Naive thymus-derived CD4-positive, alpha-beta T cell (primary cell): ENCODE measurements around the gene RBM17. TPM values are rescaled to one million over a fixed set of nuclear protein-coding genes. Genes with fewer than 3 reads are reported as not detected.
"Not testable (repeated sequence)": the region's sequence is repeated elsewhere in the genome, so short reads cannot be mapped to it uniquely, and the experiment has no call there.

Experiments
- ATAC-seq: fragments of 150-1000 bp; cut with Tn5 transposase; 2 replicates; pipeline ENCODE4 v1.10.0; 2021; ENCODE audit warnings: mild to moderate bottlenecking, moderate library complexity
- CTCF ChIA-PET: fragments of 350-600 bp; sonication (Branson Sonifier 250); formaldehyde crosslinking; loops from one replicate; lab custom pipeline; 2021; ENCODE audit warnings: antibody characterized with exemption; lab: Charles Lee
- POLR2A ChIA-PET: fragments of 350-600 bp; sonication (Branson Sonifier 250); formaldehyde crosslinking; loops from one replicate; lab custom pipeline; 2021; ENCODE audit warnings: antibody characterized with exemption, inconsistent platforms; lab: Charles Lee
- DNase-seq, 9 donors: peaks; one replicate each; pipeline versions ENCODE4 v3.0.0 to v3.0.0-alpha.2; 2020 to 2022; ENCODE audit warnings: mixed read lengths in 1 of 9
- H3K27ac ChIP-seq: one replicate; pipeline ENCODE4 v1.7.0; 2013; ENCODE audit warnings: mild to moderate bottlenecking, low read depth, low read length, moderate library complexity
- H3K27me3 ChIP-seq, 2 donors: one replicate each; pipeline ENCODE4 v1.7.0; 2013; ENCODE audit warnings: low read length in 2 of 2, mild to moderate bottlenecking in 2 of 2, moderate library complexity in 2 of 2; ENCODE audit not compliant: control insufficient read depth in 2 of 2, insufficient read depth in 2 of 2
- H3K36me3 ChIP-seq, 3 experiments: 1 replicate in 2 of 3; 2 replicates in 1 of 3; pipeline ENCODE4 v1.7.0; 2013; ENCODE audit warnings: low read length in 3 of 3, mild to moderate bottlenecking in 3 of 3, moderate library complexity in 1 of 3; ENCODE audit not compliant: insufficient read depth in 3 of 3, control insufficient read depth in 2 of 3
- H3K4me1 ChIP-seq, 2 donors: one replicate each; pipeline ENCODE4 v1.7.0; 2013; ENCODE audit warnings: low read length in 2 of 2, mild to moderate bottlenecking in 2 of 2, moderate library complexity in 1 of 2; ENCODE audit not compliant: control insufficient read depth in 2 of 2, insufficient read depth in 2 of 2
- H3K4me3 ChIP-seq: 2 replicates; pipeline ENCODE4 v1.7.0; 2013; ENCODE audit warnings: mild to moderate bottlenecking, low read length
- H3K9me3 ChIP-seq, 3 experiments: 1 replicate in 2 of 3; 2 replicates in 1 of 3; pipeline ENCODE4 v1.7.0; 2013; ENCODE audit warnings: low read length in 3 of 3; ENCODE audit not compliant: control insufficient read depth in 2 of 3
- H3K27ac Mint-ChIP-seq, 9 donors: one replicate each; pipeline ENCODE4 v1.8.0; 2020 to 2022; ENCODE audit warnings: mixed read lengths in 9 of 9, mild to moderate bottlenecking in 8 of 9, moderate library complexity in 5 of 9, inconsistent platforms in 2 of 9
- H3K27me3 Mint-ChIP-seq, 5 donors: one replicate each; pipeline ENCODE4 v1.8.0; 2021 to 2022; ENCODE audit warnings: mixed read lengths in 5 of 5, mild to moderate bottlenecking in 1 of 5
- H3K36me3 Mint-ChIP-seq, 5 donors: one replicate each; pipeline ENCODE4 v1.8.0; 2020 to 2022; ENCODE audit warnings: mixed read lengths in 5 of 5, mild to moderate bottlenecking in 3 of 5, inconsistent platforms in 1 of 5
- H3K4me1 Mint-ChIP-seq, 7 donors: one replicate each; pipeline ENCODE4 v1.8.0; 2020 to 2022; ENCODE audit warnings: mixed read lengths in 7 of 7, mild to moderate bottlenecking in 3 of 7, inconsistent platforms in 1 of 7
- H3K4me3 Mint-ChIP-seq, 10 donors: one replicate each; pipeline ENCODE4 v1.8.0; 2020 to 2022; ENCODE audit warnings: mild to moderate bottlenecking in 10 of 10, mixed read lengths in 10 of 10, moderate library complexity in 6 of 10, inconsistent platforms in 2 of 10
- H3K9me3 Mint-ChIP-seq, 11 donors: one replicate each; pipeline ENCODE4 v1.8.0; 2020 to 2022; ENCODE audit warnings: mixed read lengths in 11 of 11, mild to moderate bottlenecking in 4 of 11, inconsistent platforms in 1 of 11, moderate library complexity in 1 of 11
- intact Hi-C, 2 donors: fragments of 100-400 bp; cut with micrococcal nuclease; formaldehyde crosslinking; loops; one replicate each; pipeline ENCODE4 v1.15.1; 2023
- polyA plus RNA-seq, 2 donors: library from polyadenylated mRNA; unstranded; fragments of 300-500 nt; fragmentation: Illumina TruSeq; gene quantifications; one replicate each; pipeline ENCODE4 v1.2.3, GENCODE V29; 2021
- total RNA-seq, 6 experiments: library from RNA in 5 of 6; stranded (reverse) in 5 of 6; gene quantifications; 1 replicate in 5 of 6; 2 replicates in 1 of 6; pipeline ENCODE4 v1.2.3 and lab custom pipeline; 2021 to 2026

RBM17 gene
- total RNA-seq (100 to 1,000 TPM; 120 to 158 (median 127) TPM), polyA plus RNA-seq (10 to 100 TPM; 66.6 to 83.0 TPM), total RNA-seq (lab: John Stamatoyannopoulos, UW) (113 reads per million, percentile 86 among the genes with 10 or more reads in this experiment)

GRCh38 chr10:6088721-6089333 lies at the start of gene RBM17:
TSS of gene RBM17 (plus strand) at chr10:6089034. CDS start at chr10:6097066, 8,032 bp downstream.
- Mint-ChIP-seq H3K36me3 (peaks cover 0 to 4% (median 0%) of the 10 kb centered on the region in 5 donors), H3K9me3 (peaks cover 0 to 1% (median 0%) of the 10 kb centered on the region in 11 donors), H3K27ac (peak within 1 kb of the TSS; percentile 77 to 91 (median 87)), H3K27me3 (no peaks in the 10 kb centered on the region), H3K4me3 (peak within 1 kb of the TSS; percentile 84 to 100 (median 94)), H3K4me1 (peaks cover 46 to 78% (median 67%) of the 10 kb centered on the region in 7 donors)
- H3K36me3 ChIP-seq: peaks cover 0 to 3% (median 0%) of the 10 kb centered on the region in 3 experiments
- intact Hi-C loops: loop anchor here (1.0 to 10.0 kb wide), 17 partner anchors 27 to 590 kb away; partner anchors contain the start of genes GDI2 (in 2 of the 2), ANKRD16 (in 1 of the 2), FBH1 (in 1 of the 2) and IL2RA (in 1 of the 2)
- no peaks in the 10 kb centered on the region for H3K9me3 ChIP-seq
- CTCF ChIA-PET: interaction anchor here (3.1 to 6.0 kb wide), 3 partner anchors 17 to 74 kb away, joined by 52 to 84 read pairs (median 59); no protein-coding TSS in a partner anchor
- no peaks in the 10 kb centered on the region for H3K27me3 ChIP-seq
- peak within 1 kb of the TSS; percentile 84 for H3K27ac ChIP-seq
- H3K4me1 ChIP-seq: peaks cover 26 to 49% of the 10 kb centered on the region in 2 donors
- ATAC-seq: peak; percentile 95
- H3K4me3 ChIP-seq: peak within 1 kb of the TSS; percentile 85
- DNase-seq: peak; percentile 94 to 100 (median 99)
- POLR2A ChIA-PET: interaction anchor here (1.0 to 1.3 kb wide), 2 partner anchors 52 to 313 kb away, joined by 3 to 5 read pairs; no protein-coding TSS in a partner anchor

GRCh38 chr10:6039711-6040110 lies 49.1 kb upstream of the RBM17 start:
- peaks cover 0 to 10% (median 2%) of the 10 kb centered on the region in 11 donors for H3K9me3 Mint-ChIP-seq
- H3K27ac Mint-ChIP-seq: peak overlapping the region in 6 of 9 donors; percentile 29 to 92 (median 62)
- intact Hi-C loops: loop anchor here in 1 of 2 donors (2.0 kb wide), 1 partner anchor 25 kb away; no protein-coding TSS in a partner anchor
- H3K36me3 Mint-ChIP-seq: peaks cover 0 to 45% (median 4%) of the 10 kb centered on the region in 5 donors
- ChIA-PET POLR2A (interaction anchor here (2.1 to 4.4 kb wide), 2 partner anchors 10 to 19 kb away, joined by 6 to 52 read pairs; no protein-coding TSS in a partner anchor), CTCF (interaction anchor here (1.9 kb wide), 1 partner anchor 10 kb away, joined by 5 read pairs; no protein-coding TSS in a partner anchor)
- Histone ChIP-seq H3K27me3 (no peaks in the 10 kb centered on the region), H3K27ac (no peak overlapping the region), H3K9me3 (no peaks in the 10 kb centered on the region), H3K4me3 (no peak overlapping the region), H3K36me3 (no peaks in the 10 kb centered on the region), H3K4me1 (peaks cover 32 to 50% of the 10 kb centered on the region in 2 donors)
- no peaks in the 10 kb centered on the region for H3K27me3 Mint-ChIP-seq
- peak overlapping the region in 5 of 10 donors; percentile 20 to 70 (median 24) for H3K4me3 Mint-ChIP-seq
- no peak for ATAC-seq
- peak in 1 of 9 donors; percentile 19 for DNase-seq
- peaks cover 43 to 77% (median 70%) of the 10 kb centered on the region in 7 donors for H3K4me1 Mint-ChIP-seq

GRCh38 chr10:6040205-6040604 lies 48.6 kb upstream of the RBM17 start:
- no peaks in the 10 kb centered on the region for H3K36me3 ChIP-seq
- no peak overlapping the region for H3K4me3 ChIP-seq
- no peaks in the 10 kb centered on the region for H3K9me3 ChIP-seq
- Mint-ChIP-seq H3K4me1 (peaks cover 48 to 79% (median 75%) of the 10 kb centered on the region in 7 donors), H3K4me3 (peak overlapping the region in 1 of 10 donors; percentile 33), H3K27ac (peak overlapping the region in 2 of 9 donors; percentile 31 to 92), H3K36me3 (peaks cover 0 to 47% (median 4%) of the 10 kb centered on the region in 5 donors), H3K27me3 (no peaks in the 10 kb centered on the region), H3K9me3 (peaks cover 0 to 10% (median 3%) of the 10 kb centered on the region in 11 donors)
- H3K27ac ChIP-seq: no peak overlapping the region
- ChIA-PET CTCF (interaction anchor here (1.9 kb wide), 1 partner anchor 9 kb away, joined by 5 read pairs; no protein-coding TSS in a partner anchor), POLR2A (no interaction called here)
- DNase-seq: no peak
- H3K27me3 ChIP-seq: no peaks in the 10 kb centered on the region
- intact Hi-C loops: no loop called here
- ATAC-seq: no peak
- H3K4me1 ChIP-seq: peaks cover 36 to 55% of the 10 kb centered on the region in 2 donors

GRCh38 chr10:6043377-6043776 lies 45.5 kb upstream of the RBM17 start:
- H3K36me3 ChIP-seq, H3K4me3 ChIP-seq, H3K27me3 Mint-ChIP-seq, intact Hi-C loops, DNase-seq, H3K9me3 ChIP-seq, ATAC-seq, H3K27me3 ChIP-seq, H3K9me3 Mint-ChIP-seq, H3K27ac ChIP-seq: not testable (repeated sequence)
- Mint-ChIP-seq H3K36me3 (peaks cover 0 to 50% (median 4%) of the 10 kb centered on the region in 5 donors), H3K4me1 (peaks cover 37 to 79% (median 77%) of the 10 kb centered on the region in 7 donors), H3K4me3 (peak overlapping the region in 2 of 10 donors; percentile 37 to 40), H3K27ac (peak overlapping the region in 3 of 9 donors; percentile 55 to 75 (median 59))
- POLR2A ChIA-PET: interaction anchor here (0.6 to 2.8 kb wide), 5 partner anchors 10 to 30 kb away, joined by 3 to 8 read pairs (median 3); no protein-coding TSS in a partner anchor
- CTCF ChIA-PET: interaction anchor here (1.7 kb wide), 1 partner anchor 29 kb away, joined by 8 read pairs; no protein-coding TSS in a partner anchor
- H3K4me1 ChIP-seq: peaks cover 32 to 50% of the 10 kb centered on the region in 2 donors

- intact Hi-C loops: no loop called here
- no peak overlapping the region for H3K27ac ChIP-seq
- Mint-ChIP-seq H3K27me3 (no peaks in the 10 kb centered on the region), H3K9me3 (peaks cover 0 to 5% (median 2%) of the 10 kb centered on the region in 11 donors), H3K36me3 (peaks cover 0 to 49% (median 4%) of the 10 kb centered on the region in 5 donors), H3K27ac (peak overlapping the region in 7 of 9 donors; percentile 11 to 79 (median 52)), H3K4me3 (peak overlapping the region; percentile 26 to 76 (median 68)), H3K4me1 (peaks cover 39 to 80% (median 77%) of the 10 kb centered on the region in 7 donors)
- DNase-seq (no peak), ATAC-seq (peak; percentile 55)
- H3K27me3 ChIP-seq: no peaks in the 10 kb centered on the region
- H3K4me3 ChIP-seq: no peak overlapping the region
- ChIA-PET POLR2A (interaction anchor here (0.6 to 2.8 kb wide), 4 partner anchors 10 to 30 kb away, joined by 3 to 8 read pairs (median 3); no protein-coding TSS in a partner anchor), CTCF (interaction anchor here (1.7 kb wide), 1 partner anchor 30 kb away, joined by 8 read pairs; no protein-coding TSS in a partner anchor)
- H3K9me3 ChIP-seq: no peaks in the 10 kb centered on the region
- H3K36me3 ChIP-seq: no peaks in the 10 kb centered on the region
- H3K4me1 ChIP-seq: peaks cover 27 to 44% of the 10 kb centered on the region in 2 donors
Measured at GRCh38 chr10:6044060-6044459, 44.8 kb upstream of the RBM17 start.
